Smooth muscle cell (in vitro differentiated cells): ENCODE results near the gene OXCT2. TPM values are rescaled to one million over a fixed set of nuclear protein-coding genes. Genes with fewer than 3 reads are reported as not detected.
"Not testable (repeated sequence)": the region's sequence is repeated elsewhere in the genome, so short reads cannot be mapped to it uniquely, and the experiment has no call there.

ENCODE experiments used
- DNase-seq: peaks from one replicate; lab custom pipeline; 2025; ENCODE audit not compliant: unreplicated experiment; lab: John Stamatoyannopoulos, UW
- H2AFZ ChIP-seq: fragments of 200-600 bp; sonication (generic); 2 replicates; pipeline ENCODE4 v1.6.0; 2016; ENCODE audit warnings: antibody characterized with exemption, low read depth, mild to moderate bottlenecking
- H3F3A ChIP-seq: fragments of 200-600 bp; sonication (generic); 2 replicates; pipeline ENCODE4 v1.6.0; 2017; ENCODE audit warnings: antibody characterized with exemption, low read depth
- H3K27ac ChIP-seq: fragments of 200-600 bp; sonication (generic); 2 replicates; pipeline ENCODE4 v1.5.1; 2016; ENCODE audit warnings: low read depth, mild to moderate bottlenecking
- H3K27me3 ChIP-seq: fragments of 200-600 bp; sonication (generic); 2 replicates; pipeline ENCODE4 v1.6.1; 2016; ENCODE audit warnings: low read depth, mild to moderate bottlenecking
- H3K36me3 ChIP-seq: fragments of 200-600 bp; sonication (generic); 2 replicates; pipeline ENCODE4 v1.5.1; 2016; ENCODE audit warnings: low read depth
- H3K4me1 ChIP-seq: fragments of 200-600 bp; sonication (generic); 2 replicates; pipeline ENCODE4 v1.5.1; 2016; ENCODE audit warnings: low read depth
- H3K4me2 ChIP-seq: fragments of 200-600 bp; sonication (generic); 2 replicates; pipeline ENCODE4 v1.6.0; 2016; ENCODE audit warnings: mild to moderate bottlenecking
- H3K4me3 ChIP-seq: fragments of 200-600 bp; sonication (generic); 2 replicates; pipeline ENCODE4 v1.5.1; 2016; ENCODE audit warnings: mild to moderate bottlenecking
- H3K79me2 ChIP-seq: fragments of 200-600 bp; sonication (generic); 2 replicates; pipeline ENCODE4 v1.6.0; 2016; ENCODE audit warnings: low read depth, mild to moderate bottlenecking
- H3K9ac ChIP-seq: fragments of 200-600 bp; sonication (generic); 2 replicates; pipeline ENCODE4 v1.6.0; 2016; ENCODE audit warnings: low read depth
- H3K9me3 ChIP-seq: fragments of 200-600 bp; sonication (generic); replicated peaks from 2 replicates; pipeline ENCODE4 v1.5.1; 2016; ENCODE audit warnings: low read depth
- H4K20me1 ChIP-seq: fragments of 200-600 bp; sonication (generic); 2 replicates; pipeline ENCODE4 v1.6.0; 2016; ENCODE audit warnings: low read depth
- CTCF ChIP-seq: fragments of 200-600 bp; sonication (generic); IDR thresholded peaks from 2 replicates; pipeline ENCODE4 v1.5.1; 2017; ENCODE audit warnings: borderline replicate concordance, mild to moderate bottlenecking, antibody characterized with exemption; ENCODE audit not compliant: insufficient read depth, poor library complexity, severe bottlenecking
- WGBS: methylation state at CpG from one replicate; pipeline ENCODE4 v1.1.7; 2016; ENCODE audit warnings: low lambda C conversion rate; 5-methylcytosine and 5-hydroxymethylcytosine counted together
- polyA plus RNA-seq: library from polyadenylated mRNA; unstranded; fragments of >200 nt; fragmentation: Nextera tagmentation; extraction: Ambion mirVana; gene quantifications from 2 replicates; pipeline ENCODE4 v1.2.1, GENCODE V29; 2016
- total RNA-seq: library from RNA; depleted of rRNA; stranded (reverse); fragments of >200 nt; gene quantifications from 2 replicates; pipeline ENCODE4 v1.2.3, GENCODE V29; 2014

OXCT2 gene
- total RNA-seq (not detected in 2 replicates), polyA plus RNA-seq (not detected in 2 replicates)

GRCh38 chr1:39771022-39771532, at the start of gene OXCT2:
Gene OXCT2 (minus strand): TSS chr1:39771348. CDS start chr1:39771255, 93 bp downstream.
- WGBS = 50% methylated on average over 4 of the region's 57 CpGs
- peak within 1 kb of the TSS; percentile 71 for H3K4me2 ChIP-seq
- H4K20me1 ChIP-seq, DNase-seq, H3K9me3 ChIP-seq, H3K27me3 ChIP-seq, H3K4me1 ChIP-seq, H3K79me2 ChIP-seq, H3K36me3 ChIP-seq, H2AFZ ChIP-seq, H3F3A ChIP-seq, H3K9ac ChIP-seq, H3K27ac ChIP-seq: not testable (repeated sequence)
- peak within 1 kb of the TSS; percentile 26 for H3K4me3 ChIP-seq

GRCh38 chr1:39819091-39819812, 48.1 kb upstream of the OXCT2 start:
- Histone ChIP-seq H3K4me2 (no peak overlapping the region), H3K4me3 (no peak overlapping the region), H3K4me1 (no peaks in the 10 kb centered on the region), H3F3A (no peaks in the 10 kb centered on the region), H3K36me3 (no peaks in the 10 kb centered on the region), H3K27me3 (no peaks in the 10 kb centered on the region), H4K20me1 (no peaks in the 10 kb centered on the region), H3K27ac (no peak overlapping the region), H2AFZ (no peak overlapping the region), H3K9ac (no peak overlapping the region), H3K79me2 (no peaks in the 10 kb centered on the region), H3K9me3 (no peaks in the 10 kb centered on the region)
- no peak for DNase-seq
- no peak for TF ChIP-seq CTCF
- 93% methylated on average over 22 of the region's 22 CpGs for WGBS

GRCh38 chr1:39818482-39818881, 47.3 kb upstream of the OXCT2 start:
- Histone ChIP-seq H3K36me3 (no peaks in the 10 kb centered on the region), H3K27me3 (no peaks in the 10 kb centered on the region), H3K4me1 (no peaks in the 10 kb centered on the region), H3K9ac (no peak overlapping the region), H3K4me2 (no peak overlapping the region), H3K4me3 (no peak overlapping the region), H3K79me2 (no peaks in the 10 kb centered on the region), H2AFZ (no peak overlapping the region), H3K9me3 (no peaks in the 10 kb centered on the region), H3F3A (no peaks in the 10 kb centered on the region), H4K20me1 (no peaks in the 10 kb centered on the region), H3K27ac (no peak overlapping the region)
- 100% methylated on average over 2 of the region's 2 CpGs for WGBS
- DNase-seq = no peak
- TF ChIP-seq CTCF = no peak

GRCh38 chr1:39817091-39817932, 46.2 kb upstream of the OXCT2 start:
- not testable (repeated sequence) for H2AFZ ChIP-seq, H3K4me2 ChIP-seq, H3K79me2 ChIP-seq, H3K36me3 ChIP-seq, H3F3A ChIP-seq, H3K9me3 ChIP-seq, H4K20me1 ChIP-seq, H3K27me3 ChIP-seq, H3K4me1 ChIP-seq, H3K4me3 ChIP-seq, DNase-seq, H3K9ac ChIP-seq, H3K27ac ChIP-seq
- WGBS = 77% methylated on average over 16 of the region's 24 CpGs
